Activated CD4-positive, CD25-positive, alpha-beta regulatory T cell treated with anti-CD3 and anti-CD28 coated beads, Interleukin-2, amount 50 U/mL, for 72 hours (primary cell): ENCODE measurements around the gene CXADR.
"Not testable (repeated sequence)": the region's sequence is repeated elsewhere in the genome, so short reads cannot be mapped to it uniquely, and the experiment has no call there.

Source experiments
- DNase-seq: peaks from one replicate; pipeline ENCODE4 v3.0.0; 2021

The CXADR gene

GRCh38 chr21:17506951-17507350 lies 5.9 kb upstream of the CXADR start:
- DNase-seq: no peak

- DNase-seq: no peak
These were observed 5.3 kb upstream of the CXADR start for GRCh38 chr21:17507591-17507990.

GRCh38 chr21:17513214-17514123 lies 626 bp downstream of the CXADR start:
- peak; percentile 36 for DNase-seq

- DNase-seq: no peak
These were observed 1.4 kb downstream of the CXADR start for GRCh38 chr21:17514124-17514845.

- not testable (repeated sequence) for DNase-seq
These were observed 4.2 kb downstream of the CXADR start for GRCh38 chr21:17517008-17517407.

GRCh38 chr21:17519208-17519738 lies 6.4 kb downstream of the CXADR start:
- DNase-seq: no peak

- no peak for DNase-seq
These were observed 7.2 kb downstream of the CXADR start for GRCh38 chr21:17519965-17520609.

GRCh38 chr21:17523007-17523451 lies 10.2 kb downstream of the CXADR start:
- DNase-seq: no peak

GRCh38 chr21:17523979-17524494 lies 11.2 kb downstream of the CXADR start:
- not testable (repeated sequence) for DNase-seq

- DNase-seq: no peak
These were observed 11.8 kb downstream of the CXADR start for GRCh38 chr21:17524635-17525034.

GRCh38 chr21:17526776-17527175 lies 13.9 kb downstream of the CXADR start:
- DNase-seq: no peak

GRCh38 chr21:17527240-17527639 lies 14.4 kb downstream of the CXADR start:
- DNase-seq: no peak

- no peak for DNase-seq
These were observed 14.9 kb downstream of the CXADR start for GRCh38 chr21:17527711-17528110.

GRCh38 chr21:17529648-17530047 lies 16.8 kb downstream of the CXADR start:
- no peak for DNase-seq

- no peak for DNase-seq
These were observed 19.4 kb downstream of the CXADR start for GRCh38 chr21:17532292-17532691.

- no peak for DNase-seq
These were observed 23.5 kb downstream of the CXADR start for GRCh38 chr21:17536381-17536780.

- no peak for DNase-seq
These were observed 24.5 kb downstream of the CXADR start for GRCh38 chr21:17537299-17537698.

- no peak for DNase-seq
These were observed 25.7 kb downstream of the CXADR start for GRCh38 chr21:17538576-17538975.

GRCh38 chr21:17539323-17539722 lies 26.5 kb downstream of the CXADR start:
- no peak for DNase-seq

GRCh38 chr21:17539743-17540341 lies 27.0 kb downstream of the CXADR start:
- DNase-seq: no peak

GRCh38 chr21:17540530-17540929 lies 27.7 kb downstream of the CXADR start:
- no peak for DNase-seq

GRCh38 chr21:17542371-17543011 lies 29.6 kb downstream of the CXADR start:
- no peak for DNase-seq
